Activated CD4-positive, alpha-beta T cell treated with anti-CD3 and anti-CD28 coated beads, Interleukin-2, Interleukin-6, amounts not matched to agents 100 ng/mL and 50 ng/mL, durations not matched to agents 16 hours and 8 hours (primary cell): ENCODE data around the gene SYT15.

Experiments used
- DNase-seq: peaks from one replicate; pipeline ENCODE4 v3.0.0-alpha.2; 2020

SYT15 gene

GRCh38 chr10:46545861-46546590 lies 32.9 kb upstream of the SYT15 start:
- DNase-seq = no peak

GRCh38 chr10:46546591-46547540 lies 32.1 kb upstream of the SYT15 start:
- DNase-seq = no peak

- no peak for DNase-seq
These were observed 31.1 kb upstream of the SYT15 start for GRCh38 chr10:46547541-46548497.

- no peak for DNase-seq
These were observed 30.3 kb upstream of the SYT15 start for GRCh38 chr10:46548498-46549090.

- DNase-seq = no peak
These were observed 29.5 kb upstream of the SYT15 start for GRCh38 chr10:46549171-46550075.

GRCh38 chr10:46550076-46550790 lies 28.7 kb upstream of the SYT15 start:
- no peak for DNase-seq

GRCh38 chr10:46550795-46551700 lies 27.9 kb upstream of the SYT15 start:
- DNase-seq = no peak

- DNase-seq = no peak
These were observed 27.0 kb upstream of the SYT15 start for GRCh38 chr10:46551701-46552525.

- no peak for DNase-seq
These were observed 26.2 kb upstream of the SYT15 start for GRCh38 chr10:46552526-46553237.

GRCh38 chr10:46553238-46554049 lies 25.5 kb upstream of the SYT15 start:
- no peak for DNase-seq

GRCh38 chr10:46554166-46554781 lies 24.7 kb upstream of the SYT15 start:
- no peak for DNase-seq

- no peak for DNase-seq
These were observed 23.6 kb upstream of the SYT15 start for GRCh38 chr10:46555366-46555712.

- no peak for DNase-seq
These were observed 23.0 kb upstream of the SYT15 start for GRCh38 chr10:46555713-46556514.

- no peak for DNase-seq
These were observed 22.2 kb upstream of the SYT15 start, which contains the start of gene GPRIN2 for GRCh38 chr10:46556515-46557318. Gene GPRIN2 (minus strand): TSS chr10:46556658. CDS start chr10:46550736, 5,922 bp downstream.
